Aortic smooth muscle cell (primary cell): Measurements from ENCODE around the gene PAPSS2. TPM values are rescaled to one million over a fixed set of nuclear protein-coding genes. Genes with fewer than 3 reads are reported as not detected.

ENCODE experiments used
- total RNA-seq: library from RNA; depleted of rRNA; stranded (reverse); fragments of >200 nt; gene quantifications from 2 replicates; pipeline ENCODE4 v1.2.3, GENCODE V29; 2014

PAPSS2 gene
- total RNA-seq: 149 and 237 TPM in 2 replicates

GRCh38 chr10:87659571-87660483 is at the start of gene PAPSS2:
Gene PAPSS2, plus strand, starts transcription at chr10:87659878. Its CDS starts 104 bp downstream, at chr10:87659982.

Other genes starting within 250 kb of the PAPSS2 start
- gene MINPP1, start 155.0 kb upstream of the PAPSS2 start, total RNA-seq: 19.5 and 25.9 TPM in 2 replicates
- 36.7 and 39.7 TPM in 2 replicates for gene ATAD1, start 158.3 kb downstream of the PAPSS2 start, total RNA-seq
- 0.40 and 0.56 TPM in 2 replicates for gene KLLN, start 203.7 kb downstream of the PAPSS2 start, total RNA-seq
- gene PTEN, start 203.7 kb downstream of the PAPSS2 start, total RNA-seq: 121 and 172 TPM in 2 replicates